ENCODE measurements around the gene PARN. TPM values are rescaled to one million over a fixed set of nuclear protein-coding genes. Genes with fewer than 3 reads are reported as not detected.
"Not testable (repeated sequence)": the region's sequence is repeated elsewhere in the genome, so short reads cannot be mapped to it uniquely, and the experiment has no call there.

Gene PARN
- total and polyA plus RNA-seq, 2 donors (not counting 1 experiment from before 2014, with no cell fraction given) = 26.7 to 32.9 TPM

DNA sequence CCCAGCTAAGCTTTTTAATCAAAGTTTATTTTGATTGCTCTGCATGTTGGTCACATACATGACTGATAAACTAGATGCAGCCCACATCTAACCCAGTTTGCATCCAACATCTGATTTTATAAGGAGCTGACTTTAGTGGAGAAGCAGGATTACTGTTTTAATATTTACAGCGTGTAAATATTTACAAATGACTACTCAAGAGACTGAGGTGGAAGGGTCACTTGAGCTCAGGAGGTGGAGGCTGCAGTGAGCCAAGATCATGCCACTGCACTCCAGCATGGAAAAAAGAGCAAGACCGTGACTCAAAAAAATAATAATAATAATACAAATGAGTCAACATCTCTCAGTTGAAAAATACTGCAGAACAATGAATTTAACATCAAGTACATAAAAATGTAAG, 50.8 kb downstream of the PARN start:
- no peak for DNase-seq (ENCODE audit: low read depth in 2 of 2)
- Histone ChIP-seq H3K4me3 (replicated peaks in 1 of 4; ENCODE audit: control extremely low read depth in 1 of 4, insufficient read depth in 1 of 4, low read depth in 3 of 4, low read length in 4 of 4) (no peak overlapping the region), H3K9me3 (ENCODE audit: control insufficient read depth, insufficient read depth, low read depth, low read length) (no peaks in the 10 kb centered on the region), H2AFZ (ENCODE audit: low read length) (no peak overlapping the region), H4K20me1 (ENCODE audit: control insufficient read depth, extremely low read depth, insufficient read depth, low read length) (no peaks in the 10 kb centered on the region), H3K36me3 (ENCODE audit: control insufficient read depth, insufficient read depth, low read length) (peaks cover 3% of the 10 kb centered on the region), H3K9ac (ENCODE audit: insufficient read depth, low read length) (no peak overlapping the region), H3K27ac (ENCODE audit: insufficient read depth, low read length) (no peak overlapping the region), H3K79me2 (ENCODE audit: control insufficient read depth, insufficient read depth, low read length) (no peaks in the 10 kb centered on the region), H3K27me3 (ENCODE audit: control insufficient read depth, insufficient read depth, low read length) (no peaks in the 10 kb centered on the region), H3K4me1 (ENCODE audit: control insufficient read depth, extremely low read depth, insufficient read depth, low read length) (no peaks in the 10 kb centered on the region), H3K4me2 (ENCODE audit: extremely low read depth, insufficient read depth, low read length) (no peak overlapping the region)
- no peak for TF ChIP-seq EZH2 (IDR thresholded peaks at IDR 0.05; ENCODE audit: low read length, missing control alignments)
- TF ChIP-seq, protein P1, sequence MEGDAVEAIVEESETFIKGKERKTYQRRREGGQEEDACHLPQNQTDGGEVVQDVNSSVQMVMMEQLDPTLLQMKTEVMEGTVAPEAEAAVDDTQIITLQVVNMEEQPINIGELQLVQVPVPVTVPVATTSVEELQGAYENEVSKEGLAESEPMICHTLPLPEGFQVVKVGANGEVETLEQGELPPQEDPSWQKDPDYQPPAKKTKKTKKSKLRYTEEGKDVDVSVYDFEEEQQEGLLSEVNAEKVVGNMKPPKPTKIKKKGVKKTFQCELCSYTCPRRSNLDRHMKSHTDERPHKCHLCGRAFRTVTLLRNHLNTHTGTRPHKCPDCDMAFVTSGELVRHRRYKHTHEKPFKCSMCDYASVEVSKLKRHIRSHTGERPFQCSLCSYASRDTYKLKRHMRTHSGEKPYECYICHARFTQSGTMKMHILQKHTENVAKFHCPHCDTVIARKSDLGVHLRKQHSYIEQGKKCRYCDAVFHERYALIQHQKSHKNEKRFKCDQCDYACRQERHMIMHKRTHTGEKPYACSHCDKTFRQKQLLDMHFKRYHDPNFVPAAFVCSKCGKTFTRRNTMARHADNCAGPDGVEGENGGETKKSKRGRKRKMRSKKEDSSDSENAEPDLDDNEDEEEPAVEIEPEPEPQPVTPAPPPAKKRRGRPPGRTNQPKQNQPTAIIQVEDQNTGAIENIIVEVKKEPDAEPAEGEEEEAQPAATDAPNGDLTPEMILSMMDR (conservative IDR thresholded peaks at IDR 0.05 in 1 of 2, IDR thresholded peaks at IDR 0.05 in 1 of 2; ENCODE audit: low read depth in 1 of 2, low read length in 2 of 2) = no peak

DNA sequence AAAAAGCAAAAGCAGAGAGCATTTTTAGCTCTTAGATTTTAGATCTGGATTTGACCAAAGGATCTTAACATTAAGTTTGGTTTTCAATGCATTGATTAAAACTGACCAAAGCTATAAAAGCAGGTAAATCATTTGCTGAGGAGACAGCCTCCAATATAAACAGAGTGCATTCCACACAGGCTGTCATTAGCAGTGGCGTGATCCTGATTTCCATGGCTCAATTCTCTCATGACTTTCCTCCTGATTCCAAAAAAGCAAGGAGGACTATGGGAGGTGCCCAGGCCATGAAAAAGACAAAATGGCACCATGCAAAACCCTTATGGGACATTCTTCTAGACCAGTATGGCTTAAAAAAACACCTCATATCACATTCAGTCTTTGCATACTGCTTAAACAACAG, 53.5 kb downstream of the PARN start:
- Histone ChIP-seq H2AFZ (ENCODE audit: low read length) (no peak overlapping the region), H3K27me3 (ENCODE audit: control insufficient read depth, insufficient read depth, low read length) (no peaks in the 10 kb centered on the region), H3K79me2 (ENCODE audit: control insufficient read depth, insufficient read depth, low read length) (no peaks in the 10 kb centered on the region), H4K20me1 (ENCODE audit: control insufficient read depth, extremely low read depth, insufficient read depth, low read length) (no peaks in the 10 kb centered on the region), H3K9ac (ENCODE audit: insufficient read depth, low read length) (no peak overlapping the region), H3K27ac (ENCODE audit: insufficient read depth, low read length) (no peak overlapping the region), H3K4me3 (replicated peaks in 1 of 4; ENCODE audit: control extremely low read depth in 1 of 4, insufficient read depth in 1 of 4, low read depth in 3 of 4, low read length in 4 of 4) (no peak overlapping the region), H3K4me2 (ENCODE audit: extremely low read depth, insufficient read depth, low read length) (no peak overlapping the region), H3K36me3 (ENCODE audit: control insufficient read depth, insufficient read depth, low read length) (peaks cover 2% of the 10 kb centered on the region), H3K9me3 (ENCODE audit: control insufficient read depth, insufficient read depth, low read depth, low read length) (no peaks in the 10 kb centered on the region), H3K4me1 (ENCODE audit: control insufficient read depth, extremely low read depth, insufficient read depth, low read length) (no peaks in the 10 kb centered on the region)
- DNase-seq (ENCODE audit: low read depth in 2 of 2) = no peak
- no peak for TF ChIP-seq EZH2 (IDR thresholded peaks at IDR 0.05; ENCODE audit: low read length, missing control alignments)
- TF ChIP-seq, protein P1 (conservative IDR thresholded peaks at IDR 0.05 in 1 of 2, IDR thresholded peaks at IDR 0.05 in 1 of 2; ENCODE audit: low read depth in 1 of 2, low read length in 2 of 2) = no peak

DNA sequence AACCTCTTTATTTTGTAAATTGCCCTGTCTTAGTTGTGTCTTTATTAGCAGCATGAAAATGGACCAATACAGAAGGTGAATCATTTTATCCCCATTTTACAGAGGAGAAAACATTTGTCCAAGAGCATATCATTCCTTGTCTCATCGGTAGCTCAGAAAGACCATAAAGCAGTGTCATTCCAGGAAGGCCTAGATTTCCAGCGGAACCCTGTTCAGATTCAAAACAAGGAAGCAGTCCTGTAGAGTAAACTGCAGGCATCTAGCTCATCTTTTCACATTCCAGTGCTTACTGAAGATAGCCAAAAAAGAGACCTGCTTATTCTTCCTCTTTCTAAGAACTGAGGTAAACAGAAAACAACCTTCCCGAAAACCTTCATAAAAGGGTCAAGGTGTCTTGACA, 54.0 kb downstream of the PARN start:
- Histone ChIP-seq H3K36me3 (ENCODE audit: control insufficient read depth, insufficient read depth, low read length) (peaks cover 2% of the 10 kb centered on the region), H2AFZ (ENCODE audit: low read length) (no peak overlapping the region), H3K27ac (ENCODE audit: insufficient read depth, low read length) (no peak overlapping the region), H3K4me1 (ENCODE audit: control insufficient read depth, extremely low read depth, insufficient read depth, low read length) (no peaks in the 10 kb centered on the region), H3K4me3 (replicated peaks in 1 of 4; ENCODE audit: control extremely low read depth in 1 of 4, insufficient read depth in 1 of 4, low read depth in 3 of 4, low read length in 4 of 4) (no peak overlapping the region), H3K4me2 (ENCODE audit: extremely low read depth, insufficient read depth, low read length) (no peak overlapping the region), H4K20me1 (ENCODE audit: control insufficient read depth, extremely low read depth, insufficient read depth, low read length) (no peaks in the 10 kb centered on the region), H3K9me3 (ENCODE audit: control insufficient read depth, insufficient read depth, low read depth, low read length) (no peaks in the 10 kb centered on the region), H3K9ac (ENCODE audit: insufficient read depth, low read length) (no peak overlapping the region), H3K27me3 (ENCODE audit: control insufficient read depth, insufficient read depth, low read length) (no peaks in the 10 kb centered on the region), H3K79me2 (ENCODE audit: control insufficient read depth, insufficient read depth, low read length) (no peaks in the 10 kb centered on the region)
- TF ChIP-seq, protein P1 (conservative IDR thresholded peaks at IDR 0.05 in 1 of 2, IDR thresholded peaks at IDR 0.05 in 1 of 2; ENCODE audit: low read depth in 1 of 2, low read length in 2 of 2) = no peak
- DNase-seq (ENCODE audit: low read depth in 2 of 2) = no peak

DNA sequence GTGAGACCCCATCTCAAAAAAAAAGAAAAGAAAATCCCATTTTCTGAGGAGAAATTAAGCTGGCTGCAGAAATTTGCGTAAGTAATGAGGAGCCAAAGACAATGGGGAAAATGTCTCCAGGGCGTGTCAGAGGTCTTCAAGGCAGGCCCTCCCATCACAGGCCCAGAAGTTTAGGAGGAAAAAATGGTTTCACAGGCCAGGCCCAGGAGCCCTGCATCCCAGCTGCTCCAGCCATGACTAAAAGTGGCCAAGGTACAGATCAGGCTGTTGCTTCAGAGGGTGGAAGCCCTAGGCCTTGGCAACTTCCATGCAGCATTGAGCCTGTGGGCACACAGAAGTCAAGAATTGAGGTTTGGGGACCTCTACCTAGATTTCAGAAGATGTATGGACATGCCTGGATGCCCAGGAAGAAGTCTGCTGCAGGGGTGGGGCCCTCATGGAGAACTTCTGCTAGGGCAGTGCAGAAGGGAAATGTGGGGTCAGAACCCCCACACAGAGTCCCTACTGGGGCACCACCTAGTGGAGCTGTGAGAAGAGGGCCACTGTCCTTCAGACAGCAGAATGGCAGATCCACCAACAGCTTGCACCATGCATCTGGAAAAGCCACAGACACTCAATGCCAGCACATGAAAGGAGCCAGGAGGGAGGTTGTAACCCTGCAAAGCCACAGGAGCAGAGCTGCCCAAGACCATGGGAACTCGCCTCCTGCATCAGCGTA, 55.2 kb downstream of the PARN start:
- DNase-seq (ENCODE audit: low read depth in 2 of 2); H3K4me1 ChIP-seq (ENCODE audit: control insufficient read depth, extremely low read depth, insufficient read depth, low read length); H4K20me1 ChIP-seq (ENCODE audit: control insufficient read depth, extremely low read depth, insufficient read depth, low read length); H2AFZ ChIP-seq (ENCODE audit: low read length); H3K79me2 ChIP-seq (ENCODE audit: control insufficient read depth, insufficient read depth, low read length); H3K36me3 ChIP-seq (ENCODE audit: control insufficient read depth, insufficient read depth, low read length); H3K9me3 ChIP-seq (ENCODE audit: control insufficient read depth, insufficient read depth, low read depth, low read length); H3K4me2 ChIP-seq (ENCODE audit: extremely low read depth, insufficient read depth, low read length); H3K27me3 ChIP-seq (ENCODE audit: control insufficient read depth, insufficient read depth, low read length); H3K9ac ChIP-seq (ENCODE audit: insufficient read depth, low read length); H3K27ac ChIP-seq (ENCODE audit: insufficient read depth, low read length); H3K4me3 ChIP-seq (replicated peaks in 1 of 4; ENCODE audit: control extremely low read depth in 1 of 4, insufficient read depth in 1 of 4, low read depth in 3 of 4, low read length in 4 of 4): not testable (repeated sequence)
